ENCODE data around the gene MRPL10.

Gene MRPL10

GRCh38 chr17:47831003-47831933, at the start of gene MRPL10, which contains the start of gene LRRC46:
Gene MRPL10 (minus strand): TSS chr17:47831541. CDS start chr17:47831511, 30 bp downstream.
Gene LRRC46 (plus strand): TSS chr17:47831670. CDS start chr17:47831990, 320 bp downstream.
- TF ChIP-seq Cebpa-rat (IDR thresholded peaks at IDR 0.05): no peak
- Histone ChIP-seq H3K4me3 (peak within 1 kb of the TSS; percentile 69 to 91 (median 85)), H3K9ac (peak within 1 kb of the TSS; percentile 77 to 91 (median 86)), H3K27ac (peak within 1 kb of the TSS; percentile 57 to 89 (median 84); a peak in 21 of 22 replicates), H3K4me1 (peaks cover 53 to 62% (median 58%) of the 10 kb centered on the region in 10 experiments), H3K9me3 (replicated peaks in 1 of 11) (no peaks in the 10 kb centered on the region), H3K36me3 (peaks cover 28 to 44% (median 36%) of the 10 kb centered on the region in 11 experiments), H3K4me2 (peak within 1 kb of the TSS; percentile 81 to 99 (median 94)), H4K20me1 (peaks cover 0 to 8% (median 0%) of the 10 kb centered on the region in 11 experiments; a peak in 6 of 22 replicates), H3K27me3 (no peaks in the 10 kb centered on the region)

GRCh38 chr17:47879776-47880454, 48.6 kb upstream of the MRPL10 start:
- no peaks in the 10 kb centered on the region for H4K20me1 ChIP-seq
- no peak overlapping the region for H3K4me3 ChIP-seq
- H3K27ac ChIP-seq: no peak overlapping the region
- H3K9ac ChIP-seq: no peak overlapping the region
- H3K27me3 ChIP-seq: no peaks in the 10 kb centered on the region
- TF ChIP-seq Cebpa-rat (IDR thresholded peaks at IDR 0.05): no peak
- no peaks in the 10 kb centered on the region for H3K36me3 ChIP-seq
- H3K4me2 ChIP-seq: no peak overlapping the region
- H3K4me1 ChIP-seq: peaks cover 23 to 56% (median 37%) of the 10 kb centered on the region in 10 experiments
- no peaks in the 10 kb centered on the region for H3K9me3 ChIP-seq (replicated peaks in 1 of 11)

- H3K27ac ChIP-seq: no peak overlapping the region
- H3K4me3 ChIP-seq: no peak overlapping the region
- no peaks in the 10 kb centered on the region for H3K9me3 ChIP-seq (replicated peaks in 1 of 11)
- H3K36me3 ChIP-seq: no peaks in the 10 kb centered on the region
- no peak overlapping the region for H3K9ac ChIP-seq
- no peaks in the 10 kb centered on the region for H3K27me3 ChIP-seq
- no peak for TF ChIP-seq Cebpa-rat (IDR thresholded peaks at IDR 0.05)
- H4K20me1 ChIP-seq: no peaks in the 10 kb centered on the region; a peak in 1 of 22 replicates
- H3K4me1 ChIP-seq: peaks cover 19 to 61% (median 32%) of the 10 kb centered on the region in 10 experiments
- peak overlapping the region in 1 of 11 experiments; percentile 33; a peak in 2 of 22 replicates for H3K4me2 ChIP-seq
These were observed 47.8 kb upstream of the MRPL10 start for GRCh38 chr17:47879028-47879585.

- H3K27me3 ChIP-seq: peaks cover 0 to 2% (median 0%) of the 10 kb centered on the region in 11 experiments; a peak in 1 of 22 replicates
- H3K9ac ChIP-seq: no peak overlapping the region
- TF ChIP-seq Cebpa-rat (IDR thresholded peaks at IDR 0.05): no peak
- H4K20me1 ChIP-seq: no peaks in the 10 kb centered on the region; a peak in 1 of 22 replicates
- H3K27ac ChIP-seq: peak overlapping the region in 2 of 11 experiments; percentile 26 to 51; a peak in 1 of 22 replicates
- no peaks in the 10 kb centered on the region for H3K36me3 ChIP-seq
- no peaks in the 10 kb centered on the region for H3K9me3 ChIP-seq (replicated peaks in 1 of 11)
- no peak overlapping the region for H3K4me3 ChIP-seq
- H3K4me1 ChIP-seq: peaks cover 19 to 68% (median 32%) of the 10 kb centered on the region in 10 experiments
- H3K4me2 ChIP-seq: peak overlapping the region in 8 of 11 experiments; percentile 11 to 61 (median 38); a peak in 12 of 22 replicates
These were observed 47.1 kb upstream of the MRPL10 start for GRCh38 chr17:47878203-47879027.

- no peaks in the 10 kb centered on the region for H3K9me3 ChIP-seq (replicated peaks in 1 of 11)
- no peak overlapping the region for H3K4me3 ChIP-seq
- no peaks in the 10 kb centered on the region for H3K36me3 ChIP-seq
- peaks cover 17 to 64% (median 29%) of the 10 kb centered on the region in 10 experiments for H3K4me1 ChIP-seq
- TF ChIP-seq Cebpa-rat (IDR thresholded peaks at IDR 0.05): no peak
- H3K4me2 ChIP-seq: peak overlapping the region; percentile 6 to 61 (median 24); a peak in 16 of 22 replicates
- H3K9ac ChIP-seq: no peak overlapping the region
- H4K20me1 ChIP-seq: no peaks in the 10 kb centered on the region; a peak in 1 of 22 replicates
- H3K27me3 ChIP-seq: peaks cover 0 to 10% (median 3%) of the 10 kb centered on the region in 11 experiments; a peak in 9 of 22 replicates
- peak overlapping the region in 3 of 11 experiments; percentile 14 to 51 (median 26); a peak in 7 of 22 replicates for H3K27ac ChIP-seq
These were observed 46.2 kb upstream of the MRPL10 start for GRCh38 chr17:47877368-47878034.

- Histone ChIP-seq H3K4me1 (peaks cover 4 to 46% (median 16%) of the 10 kb centered on the region in 10 experiments; a peak in 17 of 20 replicates), H3K27me3 (peaks cover 0 to 18% (median 4%) of the 10 kb centered on the region in 11 experiments; a peak in 10 of 22 replicates), H3K4me3 (no peak overlapping the region), H4K20me1 (no peaks in the 10 kb centered on the region; a peak in 2 of 22 replicates), H3K36me3 (no peaks in the 10 kb centered on the region), H3K4me2 (peak overlapping the region in 3 of 11 experiments; percentile 8 to 16 (median 13); a peak in 4 of 22 replicates), H3K9ac (no peak overlapping the region), H3K27ac (no peak overlapping the region), H3K9me3 (replicated peaks in 1 of 11) (no peaks in the 10 kb centered on the region)
- no peak for TF ChIP-seq Cebpa-rat (IDR thresholded peaks at IDR 0.05)
These were observed 44.0 kb upstream of the MRPL10 start for GRCh38 chr17:47875011-47875985.
